Thoracic aorta (tissue), 2 donors: ENCODE data around the gene CEP104. TPM values are rescaled to one million over a fixed set of nuclear protein-coding genes. Genes with fewer than 3 reads are reported as not detected.

Experiments
- ATAC-seq: fragments of 150-250 bp; one replicate; pipeline ENCODE4 v1.8.0; 2017; ENCODE audit warnings: low read depth; ENCODE audit not compliant: insufficient number of reproducible peaks, low FRiP score
- DNase-seq: peaks from one replicate; pipeline ENCODE4 v3.0.0-alpha.2; 2020; ENCODE audit warnings: low spot score
- H3K27ac ChIP-seq, 2 donors: fragments of 200-600 bp; sonication (generic); 1 replicate in 1 of 2; 2 replicates in 1 of 2; pipeline ENCODE4 v1.5.1; 2016; ENCODE audit warnings: mild to moderate bottlenecking in 2 of 2, moderate library complexity in 2 of 2
- H3K27me3 ChIP-seq: fragments of 200-600 bp; sonication (generic); replicated peaks from 2 replicates; pipeline ENCODE4 v1.6.0; 2016; ENCODE audit warnings: mild to moderate bottlenecking; ENCODE audit not compliant: insufficient read depth
- H3K36me3 ChIP-seq: fragments of 200-600 bp; sonication (generic); one replicate; pipeline ENCODE4 v1.5.1; 2016
- H3K4me1 ChIP-seq, 2 donors: fragments of 200-600 bp; sonication (generic); 1 replicate in 1 of 2; 2 replicates in 1 of 2; pipeline versions ENCODE4 v1.5.1 to v1.6.0; 2016; ENCODE audit warnings: low read depth in 2 of 2, mild to moderate bottlenecking in 1 of 2; ENCODE audit not compliant: control insufficient read depth in 1 of 2
- H3K4me3 ChIP-seq: fragments of 200-600 bp; sonication (generic); 2 replicates; pipeline ENCODE4 v1.5.1; 2016; ENCODE audit warnings: mild to moderate bottlenecking
- H3K9me3 ChIP-seq: fragments of 200-600 bp; sonication (generic); 2 replicates; pipeline ENCODE4 v1.5.1; 2016
- CTCF ChIP-seq: fragments of 200-600 bp; sonication (generic); IDR thresholded peaks from one replicate; pipeline ENCODE4 v1.5.1; 2019; ENCODE audit warnings: antibody characterized with exemption
- total RNA-seq, 2 donors: library from RNA; depleted of rRNA; stranded (reverse); fragments of >200 nt; gene quantifications; one replicate each; pipeline versions ENCODE4 v1.1.0 to v1.2.3, GENCODE V29; 2016

Gene CEP104
- total RNA-seq, 2 donors from 2014 or later, result 27.3 to 59.2 TPM

DNA sequence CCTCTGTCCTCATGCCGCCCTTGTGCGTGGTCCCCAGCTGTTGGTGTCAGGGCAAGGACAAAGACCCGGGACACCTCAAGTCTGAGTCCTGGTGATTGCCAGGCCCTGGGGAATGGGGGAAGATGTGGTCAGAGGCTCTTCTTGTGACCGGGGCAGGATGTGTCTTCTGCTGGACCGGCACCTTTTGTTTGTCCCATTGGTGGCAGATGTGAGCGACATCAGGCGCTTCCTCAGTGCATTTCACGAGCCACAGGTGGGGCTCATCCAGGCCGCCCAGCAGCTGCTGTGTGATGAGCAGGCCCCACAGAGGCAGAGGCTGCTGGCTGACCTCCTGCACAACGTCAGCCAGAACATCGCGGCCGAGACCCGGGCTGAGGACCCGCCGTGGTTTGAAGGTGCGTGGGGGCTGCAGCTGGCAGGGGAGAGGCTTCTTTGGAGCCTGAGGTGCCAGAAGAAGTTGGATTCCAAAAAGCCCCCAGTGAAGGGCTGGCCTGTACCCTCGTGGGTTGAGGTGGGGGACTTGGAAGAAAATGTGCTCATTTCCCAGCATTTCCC, 8.7 kb upstream of the CEP104 start:
- Histone ChIP-seq H3K4me3 (no peak overlapping the region), H3K4me1 (no peaks in the 10 kb centered on the region), H3K27ac (no peak overlapping the region), H3K27me3 (no peaks in the 10 kb centered on the region), H3K36me3 (peaks cover 14% of the 10 kb centered on the region), H3K9me3 (no peaks in the 10 kb centered on the region)
- no peak for DNase-seq
- ATAC-seq, result no peak
- no peak for TF ChIP-seq CTCF

DNA sequence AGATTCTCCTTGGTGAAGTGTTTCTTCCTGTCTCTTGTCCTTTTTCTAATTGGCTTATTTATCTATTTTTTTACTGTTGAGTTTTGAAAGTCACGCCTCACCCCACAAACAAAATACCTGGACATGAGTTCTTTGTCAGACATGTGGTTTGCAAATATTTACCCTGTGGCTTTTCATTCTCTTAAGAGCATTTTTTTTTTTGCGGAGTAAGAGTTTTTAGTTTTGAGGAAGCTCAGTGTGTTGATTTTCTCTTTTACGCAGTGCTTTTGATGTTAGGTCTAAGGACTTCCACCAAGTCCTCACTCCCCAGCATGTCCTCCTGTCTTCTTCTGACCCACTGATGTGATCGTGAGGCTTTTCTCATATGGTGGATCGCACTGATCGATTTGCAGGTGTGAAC, 7.9 kb upstream of the CEP104 start:
- H3K9me3 ChIP-seq, result no peaks in the 10 kb centered on the region
- ATAC-seq (no peak), DNase-seq (no peak)
- no peak overlapping the region for H3K27ac ChIP-seq
- H3K4me3 ChIP-seq, result no peak overlapping the region
- H3K27me3 ChIP-seq, result no peaks in the 10 kb centered on the region
- H3K4me1 ChIP-seq, result no peaks in the 10 kb centered on the region
- no peak for TF ChIP-seq CTCF
- H3K36me3 ChIP-seq, result peaks cover 7% of the 10 kb centered on the region

- no peak overlapping the region for H3K4me3 ChIP-seq
These were observed 6.4 kb upstream of the CEP104 start for GRCh38 chr1:3863231-3863935.

DNA sequence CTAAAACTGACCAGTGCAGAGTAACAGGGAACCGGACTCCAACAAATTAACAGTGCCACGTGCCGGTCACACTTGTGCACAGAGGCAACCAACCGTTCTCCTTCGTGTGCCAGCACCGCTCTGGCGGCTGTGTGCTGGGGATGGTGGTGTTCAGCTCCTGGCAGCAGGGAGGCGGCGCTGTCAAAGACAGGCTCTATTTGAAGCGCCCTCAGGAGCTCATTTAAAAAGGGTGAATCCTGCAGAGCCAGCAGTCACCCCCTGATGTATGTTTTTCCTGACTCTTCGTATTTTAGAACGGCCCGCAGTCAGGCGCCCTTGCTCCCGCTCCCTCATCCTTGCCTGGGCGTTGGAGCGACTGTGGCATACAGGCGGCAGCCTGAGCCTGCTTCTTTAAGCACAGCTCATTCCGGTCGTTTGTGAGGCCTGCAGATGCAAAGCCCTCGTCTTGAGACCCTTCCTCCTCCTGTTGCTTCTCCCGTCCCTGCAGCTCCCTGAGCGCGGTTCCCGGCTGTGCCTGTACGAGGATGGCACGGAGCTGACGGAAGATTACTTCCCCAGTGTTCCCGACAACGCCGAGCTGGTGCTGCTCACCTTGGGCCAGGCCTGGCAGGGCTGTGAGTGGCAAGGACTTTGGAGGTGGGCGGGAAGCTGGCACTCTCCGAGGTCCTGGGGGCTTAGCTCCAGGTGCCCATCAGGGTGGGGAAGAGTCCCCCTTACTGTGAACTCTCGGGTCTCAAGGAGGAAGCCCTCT, 1.4 kb upstream of the CEP104 start:
- ATAC-seq, result no peak
- DNase-seq, result no peak

More at GRCh38 chr1:3863231-3863935, 6.4 kb upstream of the CEP104 start:
- no peak overlapping the region for H3K27ac ChIP-seq
- peaks cover 0 to 1% of the 10 kb centered on the region in 2 donors for H3K4me1 ChIP-seq
- H3K36me3 ChIP-seq, result peaks cover 7% of the 10 kb centered on the region
- ATAC-seq (no peak), DNase-seq (no peak)
- no peaks in the 10 kb centered on the region for H3K9me3 ChIP-seq
- no peaks in the 10 kb centered on the region for H3K27me3 ChIP-seq
- TF ChIP-seq CTCF, result no peak

More for the DNA sequence above, 1.4 kb upstream of the CEP104 start:
- Histone ChIP-seq H3K36me3 (no peaks in the 10 kb centered on the region), H3K27me3 (no peaks in the 10 kb centered on the region), H3K4me3 (peak overlapping the region; percentile 79), H3K4me1 (peaks cover 13 to 21% of the 10 kb centered on the region in 2 donors), H3K9me3 (no peaks in the 10 kb centered on the region), H3K27ac (no peak overlapping the region)
- TF ChIP-seq CTCF, result no peak
